ENCODE measurements around the gene DMAP1. TPM values are rescaled to one million over a fixed set of nuclear protein-coding genes. Genes with fewer than 3 reads are reported as not detected.

The DMAP1 gene
- total RNA-seq, 2 experiments from 2014 or later, result 45.8 to 46.2 TPM

DNA sequence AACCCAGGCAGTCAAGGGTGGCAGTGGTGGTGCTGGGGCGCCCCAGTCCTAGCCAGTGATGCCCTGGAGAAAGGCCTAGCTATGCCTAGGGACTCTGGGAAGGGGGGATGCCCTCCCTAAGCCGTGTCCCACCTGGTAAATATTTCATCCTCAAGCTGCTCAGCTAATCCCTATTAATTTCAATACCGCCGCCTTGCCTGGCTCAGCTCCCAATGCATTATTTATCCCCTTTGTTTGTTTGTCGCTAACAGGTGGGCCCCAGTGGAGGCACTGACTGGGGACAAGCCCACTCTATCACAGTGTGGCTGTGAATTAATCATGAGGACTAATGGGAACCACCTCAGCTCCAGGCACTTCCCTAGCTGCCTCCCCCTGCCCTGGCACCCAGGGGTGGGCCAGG, 22.5 kb downstream of the DMAP1 start:
- POLR2A ChIA-PET, result no interaction called here
- Mint-ChIP-seq H3K4me1 (peaks cover 4% of the 10 kb centered on the region), H3K27ac (no peak overlapping the region), H3K4me3 (no peak overlapping the region), H3K36me3 (ENCODE audit: low read depth) (no peaks in the 10 kb centered on the region), H3K9me3 (no peaks in the 10 kb centered on the region), H3K27me3 (no peaks in the 10 kb centered on the region)
- no peak for DNase-seq
- CTCF ChIA-PET, result no interaction called here

DNA sequence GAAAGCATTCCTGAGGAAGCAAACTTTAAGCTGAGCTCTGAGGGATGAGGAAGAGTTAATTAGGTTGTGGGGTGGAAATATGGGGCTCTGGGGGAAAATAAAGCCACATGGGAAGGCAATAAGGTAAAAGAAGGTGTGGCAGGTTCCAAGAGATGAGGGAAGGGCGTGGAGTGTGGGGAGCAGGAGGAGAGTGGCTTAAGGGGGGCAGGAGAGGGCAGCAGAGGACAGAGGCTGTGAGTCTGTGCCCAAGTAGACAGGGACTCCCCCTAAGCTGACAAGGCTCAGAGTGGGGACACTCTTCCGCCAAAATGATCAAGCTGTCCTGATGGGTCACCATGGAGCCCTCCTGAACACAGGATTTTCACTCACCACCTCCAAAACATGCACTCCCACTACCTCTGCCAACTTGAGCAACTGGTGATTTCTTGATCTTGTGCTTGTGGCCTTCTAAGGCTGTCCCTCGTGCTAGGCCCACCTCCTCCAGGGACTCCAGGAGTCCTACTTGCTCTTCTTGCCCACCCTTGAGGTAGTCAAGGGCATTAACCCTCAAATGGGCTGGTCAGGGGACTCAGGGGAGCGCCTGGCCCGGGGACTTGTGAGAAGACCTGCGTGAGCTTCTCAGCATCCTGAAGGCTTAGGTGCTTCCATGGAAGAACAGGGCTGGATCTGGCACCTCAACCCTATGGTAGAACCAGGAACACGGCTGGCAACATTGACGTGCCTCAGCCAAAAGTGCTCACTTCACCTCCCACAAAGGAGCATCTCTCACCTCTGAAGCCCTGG, 23.4 kb downstream of the DMAP1 start:
- Mint-ChIP-seq H3K27ac (no peak overlapping the region), H3K9me3 (no peaks in the 10 kb centered on the region), H3K36me3 (ENCODE audit: low read depth) (no peaks in the 10 kb centered on the region), H3K4me3 (no peak overlapping the region), H3K4me1 (peaks cover 4% of the 10 kb centered on the region), H3K27me3 (no peaks in the 10 kb centered on the region)
- POLR2A ChIA-PET, result no interaction called here
- DNase-seq, result no peak
- CTCF ChIA-PET, result interaction anchor here (1.4 kb wide), 1 partner anchor 12 kb away, joined by 3 read pairs; no protein-coding TSS in a partner anchor

DNA sequence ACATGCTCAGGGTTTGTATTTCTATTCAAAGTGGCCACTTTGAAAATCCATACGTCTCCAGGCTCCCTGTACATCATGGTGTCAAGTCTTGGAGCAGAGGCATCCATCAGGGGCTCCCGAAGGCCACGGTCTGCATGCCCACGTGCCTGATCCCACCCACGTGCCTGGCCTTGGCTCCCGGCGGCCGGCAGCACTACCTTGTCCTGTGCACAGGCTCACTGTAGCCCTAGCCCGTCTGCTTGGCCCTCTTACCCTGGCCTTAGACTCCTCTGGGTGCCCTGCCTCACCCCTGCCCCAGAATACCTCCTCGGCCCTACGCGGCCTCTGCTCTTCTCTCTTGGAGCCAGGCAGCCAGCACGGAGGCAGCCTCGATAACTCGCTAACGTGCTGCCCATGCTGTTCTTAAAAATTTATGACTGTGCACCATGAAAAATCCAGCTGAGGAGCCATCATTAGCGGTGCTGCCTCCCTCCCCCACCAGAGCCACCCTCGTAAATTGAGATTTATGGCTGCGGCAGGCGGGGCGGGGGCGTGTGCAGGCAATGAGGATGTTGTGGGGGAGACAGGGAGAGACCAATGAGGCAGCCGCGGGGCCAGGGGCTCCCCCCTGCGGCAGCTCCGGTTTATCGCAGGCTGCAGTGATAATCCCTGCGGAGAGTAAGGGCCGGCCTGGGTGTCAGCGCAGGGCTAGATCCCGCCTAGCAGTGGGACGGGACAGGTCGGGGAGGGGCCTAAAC, 24.6 kb downstream of the DMAP1 start:
- Mint-ChIP-seq H3K9me3 (no peaks in the 10 kb centered on the region), H3K27ac (no peak overlapping the region), H3K27me3 (no peaks in the 10 kb centered on the region), H3K36me3 (ENCODE audit: low read depth) (no peaks in the 10 kb centered on the region), H3K4me3 (no peak overlapping the region), H3K4me1 (peaks cover 4% of the 10 kb centered on the region)
- POLR2A ChIA-PET, result no interaction called here
- peak; percentile 46 for DNase-seq
- CTCF ChIA-PET, result interaction anchor here (0.9 to 2.1 kb wide), 4 partner anchors 10 to 59 kb away, joined by 3 to 6 read pairs (median 4); no protein-coding TSS in a partner anchor

GRCh38 chr1:44238660-44239059, 25.4 kb downstream of the DMAP1 start:
- H3K36me3 Mint-ChIP-seq (ENCODE audit: low read depth), result no peaks in the 10 kb centered on the region
- POLR2A ChIA-PET, result no interaction called here
- H3K4me1 Mint-ChIP-seq, result peaks cover 4% of the 10 kb centered on the region
- CTCF ChIA-PET, result interaction anchor here (0.7 to 2.1 kb wide), 4 partner anchors 11 to 58 kb away, joined by 3 to 6 read pairs (median 4); no protein-coding TSS in a partner anchor
- H3K4me3 Mint-ChIP-seq, result no peak overlapping the region
- DNase-seq, result no peak
- no peaks in the 10 kb centered on the region for H3K9me3 Mint-ChIP-seq
- no peaks in the 10 kb centered on the region for H3K27me3 Mint-ChIP-seq
- no peak overlapping the region for H3K27ac Mint-ChIP-seq

- CTCF ChIA-PET, result interaction anchor here (0.7 to 2.1 kb wide), 3 partner anchors 12 to 24 kb away, joined by 3 to 6 read pairs (median 4); no protein-coding TSS in a partner anchor
- H3K4me3 Mint-ChIP-seq, result no peak overlapping the region
- peak overlapping the region; percentile 69 for H3K27ac Mint-ChIP-seq
- H3K9me3 Mint-ChIP-seq, result no peaks in the 10 kb centered on the region
- no peaks in the 10 kb centered on the region for H3K36me3 Mint-ChIP-seq (ENCODE audit: low read depth)
- POLR2A ChIA-PET, result no interaction called here
- H3K27me3 Mint-ChIP-seq, result no peaks in the 10 kb centered on the region
- peaks cover 4% of the 10 kb centered on the region for H3K4me1 Mint-ChIP-seq
- no peak for DNase-seq
Measured at GRCh38 chr1:44239331-44239960, 26.2 kb downstream of the DMAP1 start.

DNA sequence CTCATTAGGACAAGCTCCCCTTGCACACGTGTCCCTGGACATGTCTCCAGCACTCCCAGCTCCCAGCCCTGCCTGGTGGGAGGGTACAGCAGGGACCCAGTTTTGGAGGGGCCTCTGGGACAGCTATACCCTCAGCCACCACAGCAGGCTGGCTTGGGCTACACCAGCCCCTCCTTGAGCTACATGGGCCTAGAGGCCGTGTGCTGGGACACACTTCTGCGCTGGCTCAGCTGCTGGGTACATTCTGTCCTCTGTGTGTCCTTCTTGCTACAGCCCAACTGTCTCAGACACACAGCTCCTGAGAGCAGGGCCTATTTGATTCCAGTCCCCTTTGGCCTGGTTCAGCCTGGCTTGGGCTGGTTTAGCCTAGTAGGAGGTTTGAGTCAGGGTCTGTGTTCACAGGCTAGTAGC, 26.7 kb downstream of the DMAP1 start:
- Mint-ChIP-seq H3K4me3 (no peak overlapping the region), H3K4me1 (peaks cover 4% of the 10 kb centered on the region), H3K9me3 (no peaks in the 10 kb centered on the region), H3K27me3 (no peaks in the 10 kb centered on the region), H3K36me3 (ENCODE audit: low read depth) (no peaks in the 10 kb centered on the region), H3K27ac (no peak overlapping the region)
- ChIA-PET CTCF (interaction anchor here (1.2 kb wide), 1 partner anchor 9 kb away, joined by 3 read pairs; no protein-coding TSS in a partner anchor), POLR2A (no interaction called here)
- no peak for DNase-seq

DNA sequence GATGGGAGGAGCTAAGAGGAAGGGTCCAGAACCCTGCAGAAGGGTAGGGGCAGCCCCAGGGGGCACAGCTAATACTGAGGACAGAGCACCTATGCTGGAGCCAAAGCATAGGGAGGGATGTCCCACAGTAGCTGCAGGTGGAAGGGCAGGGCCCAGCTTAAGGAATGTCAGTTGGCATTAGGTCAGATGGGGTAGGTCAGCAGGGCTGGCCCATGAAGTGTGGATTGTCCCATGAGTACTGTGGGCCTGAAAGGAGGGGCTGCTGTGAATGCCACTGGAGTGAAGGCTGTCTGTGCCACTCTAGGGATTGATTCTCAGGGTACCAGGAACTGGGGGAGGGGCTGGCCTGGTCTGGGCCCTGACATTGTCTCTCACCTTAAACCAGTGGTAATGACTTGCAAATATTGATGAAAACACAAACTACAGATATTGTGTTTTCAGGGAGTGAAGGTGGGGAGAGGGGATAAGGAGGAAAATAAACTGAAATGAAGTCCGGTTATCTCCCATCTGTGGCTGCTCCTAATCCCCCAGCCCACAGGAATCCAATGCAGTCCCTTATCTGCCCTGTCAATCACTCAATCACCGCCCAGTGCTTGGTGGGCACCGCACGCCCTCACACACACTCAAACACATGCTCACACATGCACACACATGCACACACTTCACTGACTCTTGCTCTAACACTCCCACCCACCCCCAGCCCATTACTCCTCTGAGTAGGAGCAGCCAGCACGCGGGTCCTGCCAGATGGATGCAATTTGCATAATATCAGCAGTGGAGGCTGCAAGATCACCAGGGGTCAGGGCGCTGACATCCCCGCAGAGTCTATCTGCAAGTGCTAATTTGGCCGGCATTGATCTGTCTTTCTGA, 27.8 kb downstream of the DMAP1 start:
- H3K4me3 Mint-ChIP-seq, result no peak overlapping the region
- CTCF ChIA-PET, result interaction anchor here (1.2 kb wide), 1 partner anchor 8 kb away, joined by 3 read pairs; no protein-coding TSS in a partner anchor
- H3K36me3 Mint-ChIP-seq (ENCODE audit: low read depth), result no peaks in the 10 kb centered on the region
- H3K4me1 Mint-ChIP-seq, result peaks cover 4% of the 10 kb centered on the region
- POLR2A ChIA-PET, result no interaction called here
- peak overlapping the region; percentile 51 for H3K27ac Mint-ChIP-seq
- no peaks in the 10 kb centered on the region for H3K9me3 Mint-ChIP-seq
- no peak for DNase-seq
- no peaks in the 10 kb centered on the region for H3K27me3 Mint-ChIP-seq

DNA sequence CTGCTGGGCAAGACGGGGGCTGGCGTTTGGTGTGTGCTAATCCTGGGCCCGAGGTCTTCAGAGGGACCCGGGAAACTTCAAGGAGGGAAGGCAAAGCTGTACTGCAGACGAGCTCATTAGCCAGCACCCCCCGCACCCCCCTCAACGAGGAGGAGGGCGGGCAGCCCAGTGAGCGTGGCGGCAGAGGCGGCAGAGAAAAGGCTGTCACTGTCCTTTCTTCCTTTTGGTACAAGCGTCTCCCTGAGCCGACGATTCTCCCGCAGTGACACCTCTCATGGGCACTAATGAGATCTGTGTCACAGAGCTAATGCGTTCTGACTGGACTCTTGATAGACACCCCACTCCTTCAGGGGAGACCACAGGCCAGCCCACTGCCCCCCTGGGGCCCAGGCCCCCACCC, 29.5 kb downstream of the DMAP1 start:
- Mint-ChIP-seq H3K9me3 (no peaks in the 10 kb centered on the region), H3K36me3 (ENCODE audit: low read depth) (no peaks in the 10 kb centered on the region), H3K27me3 (no peaks in the 10 kb centered on the region), H3K4me1 (peaks cover 4% of the 10 kb centered on the region), H3K4me3 (no peak overlapping the region), H3K27ac (no peak overlapping the region)
- no peak for DNase-seq
- CTCF ChIA-PET, result interaction anchor here (0.6 kb wide), 1 partner anchor 254 kb away, joined by 4 read pairs; no protein-coding TSS in a partner anchor
- POLR2A ChIA-PET, result no interaction called here

DNA sequence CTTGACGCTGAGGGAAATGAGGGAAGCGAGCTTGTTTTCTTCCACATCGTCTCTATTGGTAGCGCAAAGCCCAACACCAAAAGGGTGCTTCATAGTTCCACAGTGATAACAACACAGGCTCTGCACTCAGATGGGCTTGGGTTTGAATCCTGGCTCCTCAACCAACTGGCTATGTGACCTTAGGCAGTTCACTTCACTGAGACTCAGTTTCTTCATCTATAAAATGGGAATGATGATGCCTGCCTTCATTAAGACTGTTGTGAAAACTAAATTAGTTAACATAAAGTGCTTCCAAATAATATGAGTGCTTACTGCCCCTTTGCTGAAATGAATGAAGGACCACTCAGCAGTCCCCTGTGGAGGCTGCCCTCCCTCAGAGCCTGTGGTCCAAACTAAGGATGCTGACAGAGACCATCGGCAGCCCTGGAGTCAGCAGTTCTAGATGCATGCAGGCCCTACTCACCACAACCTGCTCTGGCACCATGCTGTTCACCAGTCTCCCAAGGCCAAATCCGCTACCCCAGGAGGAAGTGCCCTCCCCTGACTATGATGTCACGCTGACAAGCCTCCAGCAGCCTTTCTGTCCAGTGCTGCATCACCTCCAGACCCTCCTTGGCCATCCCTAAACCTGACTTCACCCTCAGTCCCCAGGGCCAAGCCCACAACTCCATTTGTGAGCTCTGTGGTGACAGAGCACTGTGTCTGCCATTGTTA, 30.7 kb downstream of the DMAP1 start:
- Mint-ChIP-seq H3K27me3 (no peaks in the 10 kb centered on the region), H3K9me3 (no peaks in the 10 kb centered on the region), H3K4me3 (no peak overlapping the region), H3K36me3 (ENCODE audit: low read depth) (no peaks in the 10 kb centered on the region), H3K4me1 (no peaks in the 10 kb centered on the region), H3K27ac (no peak overlapping the region)
- no peak for DNase-seq
- POLR2A ChIA-PET, result no interaction called here
- CTCF ChIA-PET, result no interaction called here

- no peak for DNase-seq
- no peaks in the 10 kb centered on the region for H3K4me1 Mint-ChIP-seq
- H3K27me3 Mint-ChIP-seq, result no peaks in the 10 kb centered on the region
- no peaks in the 10 kb centered on the region for H3K36me3 Mint-ChIP-seq (ENCODE audit: low read depth)
- H3K4me3 Mint-ChIP-seq, result no peak overlapping the region
- CTCF ChIA-PET, result interaction anchor here (0.6 kb wide), 1 partner anchor 91 kb away, joined by 4 read pairs; no protein-coding TSS in a partner anchor
- H3K9me3 Mint-ChIP-seq, result no peaks in the 10 kb centered on the region
- H3K27ac Mint-ChIP-seq, result no peak overlapping the region
- POLR2A ChIA-PET, result no interaction called here
Measured at GRCh38 chr1:44244986-44245385, 31.7 kb downstream of the DMAP1 start.

- POLR2A ChIA-PET, result no interaction called here
Measured at GRCh38 chr1:44246806-44247205, 33.5 kb downstream of the DMAP1 start.

DNA sequence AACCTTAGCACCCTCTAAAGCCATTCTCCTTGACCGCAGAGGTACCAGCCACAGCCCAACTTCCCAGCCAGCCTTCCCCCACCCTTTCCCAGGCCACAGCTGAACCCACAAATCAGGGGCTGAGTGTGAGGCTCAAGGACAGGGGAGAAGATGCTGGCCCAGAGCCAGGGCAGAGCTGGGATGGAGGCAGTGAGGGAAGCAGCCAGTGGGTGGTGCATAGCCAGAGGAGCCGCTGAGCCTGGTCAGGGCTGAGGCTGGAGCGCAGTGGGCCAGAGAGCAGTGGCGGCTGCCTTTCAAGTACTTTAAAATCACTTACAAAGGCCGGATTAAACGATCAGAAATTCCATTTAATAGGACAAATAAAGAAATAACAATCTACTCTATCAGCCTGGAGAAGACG, 36.3 kb downstream of the DMAP1 start:
- no peaks in the 10 kb centered on the region for H3K4me1 Mint-ChIP-seq
- ChIA-PET POLR2A (no interaction called here), CTCF (interaction anchor here (1.0 kb wide), 1 partner anchor 9 kb away, joined by 3 read pairs; no protein-coding TSS in a partner anchor)
- no peaks in the 10 kb centered on the region for H3K27me3 Mint-ChIP-seq
- no peak for DNase-seq
- H3K36me3 Mint-ChIP-seq (ENCODE audit: low read depth), result no peaks in the 10 kb centered on the region
- H3K27ac Mint-ChIP-seq, result no peak overlapping the region
- H3K4me3 Mint-ChIP-seq, result no peak overlapping the region
- no peaks in the 10 kb centered on the region for H3K9me3 Mint-ChIP-seq

More at GRCh38 chr1:44246806-44247205, 33.5 kb downstream of the DMAP1 start:
- Mint-ChIP-seq H3K27ac (no peak overlapping the region), H3K4me3 (no peak overlapping the region), H3K27me3 (no peaks in the 10 kb centered on the region), H3K9me3 (no peaks in the 10 kb centered on the region), H3K36me3 (ENCODE audit: low read depth) (no peaks in the 10 kb centered on the region), H3K4me1 (no peaks in the 10 kb centered on the region)
- no peak for DNase-seq
- CTCF ChIA-PET, result no interaction called here

All from activated CD4-positive, alpha-beta T cell treated with anti-CD3 and anti-CD28 coated beads, Interleukin-2, amount 10 ng/mL, durations not matched to agents 7 days and 5 days (primary cell).